GM18873 (cell line): ENCODE measurements around the gene ABHD11.

Experiments used
- ATAC-seq: cut with Tn5 transposase; IDR thresholded peaks from one replicate; pipeline ENCODE4 v1.9.1; 2021; ENCODE audit warnings: mild to moderate bottlenecking, moderate library complexity, moderate number of reproducible peaks; ENCODE audit not compliant: unreplicated experiment, low FRiP score

Gene ABHD11

GRCh38 chr7:73702665-73703064 lies 35.9 kb downstream of the ABHD11 start:
- no peak for ATAC-seq

- no peak for ATAC-seq
Measured at GRCh38 chr7:73702226-73702625, 36.4 kb downstream of the ABHD11 start.

- ATAC-seq = no peak
Measured at GRCh38 chr7:73701357-73701995, 37.1 kb downstream of the ABHD11 start.

- ATAC-seq = no peak
Measured at GRCh38 chr7:73700581-73701134, 37.9 kb downstream of the ABHD11 start.

- ATAC-seq = no peak
Measured at GRCh38 chr7:73700069-73700423, 38.6 kb downstream of the ABHD11 start.

GRCh38 chr7:73699370-73700068 lies 39.1 kb downstream of the ABHD11 start:
- no peak for ATAC-seq

- ATAC-seq = no peak
Measured at GRCh38 chr7:73698410-73698809, 40.2 kb downstream of the ABHD11 start.

GRCh38 chr7:73696372-73696771 lies 42.2 kb downstream of the ABHD11 start:
- ATAC-seq = no peak

GRCh38 chr7:73690646-73691045 lies 48.0 kb downstream of the ABHD11 start:
- ATAC-seq = no peak

- no peak for ATAC-seq
Measured at GRCh38 chr7:73688288-73688687, 50.3 kb downstream of the ABHD11 start.
